Activated T-helper 1 cell treated with anti-CD3 and anti-CD28 coated beads, Interleukin-2, amount 50 U/mL, for 16 hours (primary cell): ENCODE data around the gene GET4.

Source experiments
- DNase-seq, 2 donors: peaks; one replicate each; pipeline ENCODE4 v3.0.0-alpha.2; 2020; ENCODE audit warnings: low read depth in 1 of 2, low spot score in 1 of 2

GET4 gene

DNA sequence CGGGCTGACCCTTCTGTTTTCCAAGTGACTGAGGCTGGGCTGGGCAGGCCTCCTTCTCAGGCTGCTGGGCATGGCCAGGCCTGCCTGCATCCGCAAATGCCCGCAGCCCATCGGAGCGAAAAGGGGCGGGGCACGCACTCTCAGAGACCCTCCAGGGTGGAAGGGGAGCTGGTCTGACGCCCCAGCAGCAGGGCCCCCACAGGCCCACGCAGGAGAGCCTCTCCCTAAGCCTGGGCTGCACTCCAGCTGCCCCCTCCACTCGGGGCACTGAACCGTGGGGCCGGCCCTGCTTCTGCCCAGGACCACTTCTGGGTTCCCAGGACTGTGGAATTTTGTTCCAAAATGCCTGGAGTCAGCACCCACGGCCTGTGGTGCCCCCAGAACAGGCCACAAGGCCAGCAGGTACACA is 68.8 kb downstream of the GET4 start:
- DNase-seq, result no peak

- DNase-seq, result no peak
Observed at GRCh38 chr7:945556-946255, 69.4 kb downstream of the GET4 start.
